Tibial artery (tissue), 4 donors: Measurements from ENCODE around the gene STBD1.

Experiments
- DNase-seq, 2 donors: peaks; one replicate each; pipeline ENCODE4 v3.0.0-alpha.2; 2019
- H3K27ac ChIP-seq, 2 donors: fragments of 200-600 bp; sonication (generic) in 1 of 2; 1 replicate in 1 of 2; 2 replicates in 1 of 2; pipeline ENCODE4 v1.5.1; 2018 to 2019; ENCODE audit warnings: mild to moderate bottlenecking in 1 of 2
- H3K27me3 ChIP-seq, 2 donors: fragments of 200-600 bp; sonication (generic) in 1 of 2; one replicate each; pipeline versions ENCODE4 v1.5.1 to v1.6.0; 2016 to 2019
- H3K36me3 ChIP-seq, 3 donors: fragments of 200-600 bp; sonication (generic) in 2 of 3; one replicate each; pipeline ENCODE4 v1.5.1; 2016 to 2019; ENCODE audit warnings: mild to moderate bottlenecking in 2 of 3
- H3K4me1 ChIP-seq, 4 donors: fragments of 200-600 bp; sonication (generic) in 2 of 4; 1 replicate in 3 of 4; 2 replicates in 1 of 4; pipeline ENCODE4 v1.5.1; 2016 to 2019
- H3K4me3 ChIP-seq, 2 donors: fragments of 200-600 bp; sonication (generic) in 1 of 2; 1 replicate in 1 of 2; 2 replicates in 1 of 2; pipeline ENCODE4 v1.5.1; 2018 to 2019; ENCODE audit warnings: mild to moderate bottlenecking in 2 of 2
- H3K9me3 ChIP-seq, 3 donors: fragments of 200-600 bp; sonication (generic) in 1 of 3; one replicate each; pipeline ENCODE4 v1.5.1; 2016 to 2019
- CTCF ChIP-seq, 2 experiments: fragments of 200-600 bp in 1 of 2; fragments of 450-650 bp in 1 of 2; IDR thresholded peaks; one replicate each; pipeline ENCODE4 v1.5.1; 2017 to 2019; ENCODE audit warnings: antibody characterized with exemption in 2 of 2, mild to moderate bottlenecking in 1 of 2, moderate library complexity in 1 of 2
- intact Hi-C: fragments of 100-400 bp; cut with DNase I; formaldehyde crosslinking; loops from one replicate; pipeline ENCODE4 v1.15.0; 2023; ENCODE audit warnings: low total_unique reads

The STBD1 gene

GRCh38 chr4:76272582-76272981 lies 34.0 kb upstream of the STBD1 start:
- Histone ChIP-seq H3K27ac (no peak overlapping the region), H3K9me3 (no peaks in the 10 kb centered on the region), H3K4me1 (no peaks in the 10 kb centered on the region), H3K27me3 (no peaks in the 10 kb centered on the region), H3K4me3 (no peak overlapping the region), H3K36me3 (no peaks in the 10 kb centered on the region)
- intact Hi-C loops: no loop called here
- no peak for TF ChIP-seq CTCF (IDR thresholded peaks at IDR 0.05)
- no peak for DNase-seq

GRCh38 chr4:76272999-76273398 lies 33.5 kb upstream of the STBD1 start:
- no peaks in the 10 kb centered on the region for H3K36me3 ChIP-seq
- no peak for TF ChIP-seq CTCF (IDR thresholded peaks at IDR 0.05)
- no peaks in the 10 kb centered on the region for H3K27me3 ChIP-seq
- no peaks in the 10 kb centered on the region for H3K4me1 ChIP-seq
- no peak overlapping the region for H3K27ac ChIP-seq
- DNase-seq: no peak
- H3K4me3 ChIP-seq: no peak overlapping the region
- H3K9me3 ChIP-seq: no peaks in the 10 kb centered on the region
- intact Hi-C loops: no loop called here

- H3K4me3 ChIP-seq: no peak overlapping the region
- DNase-seq: no peak
- no peaks in the 10 kb centered on the region for H3K27me3 ChIP-seq
- H3K4me1 ChIP-seq: no peaks in the 10 kb centered on the region
- no peak overlapping the region for H3K27ac ChIP-seq
- TF ChIP-seq CTCF (IDR thresholded peaks at IDR 0.05): no peak
- no peaks in the 10 kb centered on the region for H3K9me3 ChIP-seq
- H3K36me3 ChIP-seq: no peaks in the 10 kb centered on the region
- intact Hi-C loops: no loop called here
These were observed 30.9 kb upstream of the STBD1 start for GRCh38 chr4:76275486-76276124.

GRCh38 chr4:76276813-76277212 lies 29.7 kb upstream of the STBD1 start:
- no peak overlapping the region for H3K27ac ChIP-seq
- H3K27me3 ChIP-seq: no peaks in the 10 kb centered on the region
- H3K4me3 ChIP-seq: no peak overlapping the region
- H3K4me1 ChIP-seq: no peaks in the 10 kb centered on the region
- TF ChIP-seq CTCF (IDR thresholded peaks at IDR 0.05): no peak
- no peaks in the 10 kb centered on the region for H3K36me3 ChIP-seq
- DNase-seq: no peak
- intact Hi-C loops: no loop called here
- H3K9me3 ChIP-seq: no peaks in the 10 kb centered on the region

- Histone ChIP-seq H3K27ac (no peak overlapping the region), H3K27me3 (no peaks in the 10 kb centered on the region), H3K4me1 (no peaks in the 10 kb centered on the region), H3K9me3 (no peaks in the 10 kb centered on the region), H3K4me3 (no peak overlapping the region), H3K36me3 (no peaks in the 10 kb centered on the region)
- TF ChIP-seq CTCF (IDR thresholded peaks at IDR 0.05): no peak
- DNase-seq: no peak
- intact Hi-C loops: no loop called here
These were observed 28.9 kb upstream of the STBD1 start for GRCh38 chr4:76277667-76278066.

GRCh38 chr4:76278583-76278982 lies 27.9 kb upstream of the STBD1 start:
- intact Hi-C loops: no loop called here
- Histone ChIP-seq H3K27me3 (no peaks in the 10 kb centered on the region), H3K4me1 (no peaks in the 10 kb centered on the region), H3K4me3 (no peak overlapping the region), H3K27ac (no peak overlapping the region), H3K36me3 (no peaks in the 10 kb centered on the region), H3K9me3 (no peaks in the 10 kb centered on the region)
- TF ChIP-seq CTCF (IDR thresholded peaks at IDR 0.05): no peak
- DNase-seq: no peak
